ENCODE results near the gene P2RX6.

GRCh38 chr22:21042978-21043859 lies 28.3 kb downstream of the P2RX6 start:
- TF ChIP-seq CTCF (optimal IDR thresholded peaks at IDR 0.05 in 1 of 3, IDR thresholded peaks at IDR 0.05 in 1 of 3, conservative IDR thresholded peaks at IDR 0.05 in 1 of 3; ENCODE audit: extremely low read depth in 1 of 3, insufficient read depth in 2 of 3, low read length in 3 of 3) (no peak), EZH2 (IDR thresholded peaks at IDR 0.05; ENCODE audit: low read length) (no peak)
